G401.6 (cell line): Measurements from ENCODE around the gene MFF.
"Not testable (repeated sequence)": the region's sequence is repeated elsewhere in the genome, so short reads cannot be mapped to it uniquely, and the experiment has no call there.

Experiments used
- FAIRE-seq: peaks from 2 replicates; lab custom pipeline; 2012; peaks lifted over from hg19 to GRCh38; lab: Jason Lieb, UNC

Gene MFF

DNA sequence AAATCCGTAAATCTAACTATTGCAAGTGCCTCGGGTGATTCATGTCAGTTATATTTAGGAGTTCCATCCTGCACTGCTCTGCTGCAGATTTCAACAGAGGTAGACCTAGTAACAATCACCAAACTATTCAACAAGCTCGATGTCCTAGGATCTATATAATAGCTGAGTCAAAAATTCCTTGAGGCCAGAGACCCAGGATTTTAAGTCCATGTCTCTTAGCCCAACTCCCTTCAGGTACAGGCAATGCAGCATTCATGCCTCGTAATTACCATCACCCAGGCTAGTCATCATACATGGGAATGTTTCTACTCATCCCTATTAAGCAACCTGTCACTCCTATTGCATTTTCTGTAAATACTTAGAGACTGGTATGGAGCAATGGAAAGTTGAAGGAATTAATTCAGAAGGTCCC, 53.3 kb downstream of the MFF start:
- FAIRE-seq: no peak

DNA sequence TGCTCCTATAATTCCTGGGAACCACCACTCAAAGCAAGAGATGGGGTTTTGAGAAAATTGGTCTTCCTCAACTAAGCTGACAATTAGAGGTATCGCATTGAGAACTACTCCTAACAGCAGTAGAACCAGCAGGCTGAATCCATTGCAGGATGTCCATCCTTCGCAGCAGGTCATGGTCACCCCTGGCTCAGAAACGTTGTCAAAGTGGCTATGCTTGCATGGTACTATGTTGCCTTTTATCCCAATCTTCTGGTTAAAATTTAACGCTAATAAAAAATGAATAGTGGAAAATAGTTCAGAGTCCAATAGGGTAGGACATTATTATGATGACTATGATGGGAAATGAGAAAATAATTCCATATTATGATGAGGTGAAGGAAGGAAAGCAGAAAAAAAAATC, 54.0 kb downstream of the MFF start, which contains the start of gene TM4SF20:
TSS of gene TM4SF20 (minus strand) at position 212 of the 400 bp plus-strand sequence. CDS start at position 174, 38 bp downstream.
- FAIRE-seq: no peak

GRCh38 chr2:227382241-227382835, 57.3 kb downstream of the MFF start:
- not testable (repeated sequence) for FAIRE-seq

DNA sequence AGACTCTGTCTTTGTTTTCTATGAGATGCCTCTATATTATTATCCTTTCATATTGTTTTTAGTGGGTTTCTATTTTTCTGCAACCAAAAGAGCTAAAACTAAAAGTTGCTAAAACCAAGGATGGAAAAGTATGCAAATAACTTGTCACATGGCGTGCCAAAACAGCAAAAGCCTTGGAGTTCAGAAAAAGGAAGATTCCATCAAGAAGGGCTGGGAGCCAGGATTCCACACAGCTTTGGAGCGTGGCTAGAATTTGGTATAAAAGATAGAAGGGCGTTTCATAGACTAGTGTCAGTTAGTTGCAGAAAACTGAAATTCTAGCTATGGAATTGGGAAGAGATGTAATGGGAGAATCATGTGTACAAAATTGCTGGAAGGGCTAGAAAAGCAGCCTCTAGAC, 58.6 kb downstream of the MFF start:
- no peak for FAIRE-seq

DNA sequence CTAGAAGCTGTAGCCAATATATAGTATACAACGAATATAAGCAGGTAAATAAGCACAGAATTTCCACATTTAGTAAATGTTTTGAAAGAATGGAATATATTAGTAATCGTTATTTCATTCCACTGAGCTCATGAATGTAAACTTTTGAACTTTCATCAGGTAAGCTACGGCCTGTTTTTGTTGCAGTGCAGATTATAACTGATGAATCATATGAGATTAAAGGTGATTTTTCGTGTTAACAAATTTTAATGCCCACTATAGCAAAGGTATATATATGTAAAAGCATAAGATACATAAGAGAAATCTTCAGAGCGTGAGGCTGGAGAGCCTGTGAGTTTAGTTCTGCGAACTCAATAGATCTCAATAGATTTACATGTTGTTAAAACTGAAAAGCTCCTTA, 61.6 kb downstream of the MFF start:
- FAIRE-seq: no peak

- FAIRE-seq: not testable (repeated sequence)
Observed at GRCh38 chr2:227387583-227387982, 62.5 kb downstream of the MFF start, which contains the start of gene SCYGR1. SCYGR1 (minus strand) TSS chr2:227387949; CDS start chr2:227387949, 0 bp downstream.

DNA sequence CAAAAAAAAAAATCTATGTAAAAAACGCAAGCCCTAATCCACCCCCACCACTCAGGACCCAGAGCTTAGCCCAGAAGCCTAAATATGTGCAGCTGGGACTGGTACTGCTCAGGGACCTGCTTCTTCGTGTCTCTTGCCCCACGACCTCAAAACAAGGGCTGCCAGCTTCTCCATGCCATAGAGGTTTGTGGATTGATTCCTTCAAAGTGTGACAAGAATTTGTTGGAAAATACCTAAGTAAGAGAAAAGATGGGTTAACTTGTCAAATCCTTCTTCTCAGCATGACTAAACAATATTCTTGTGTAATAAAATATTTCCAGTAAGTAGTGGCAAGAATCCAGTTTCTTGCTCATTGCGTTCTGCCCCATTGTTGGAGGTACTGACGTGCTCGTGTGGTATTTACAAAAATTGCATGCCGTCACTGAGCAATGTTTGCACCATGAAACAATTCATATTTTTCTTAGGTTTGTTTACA, 63.5 kb downstream of the MFF start:
- no peak for FAIRE-seq

GRCh38 chr2:227389231-227389630, 64.2 kb downstream of the MFF start:
- FAIRE-seq: no peak

GRCh38 chr2:227389661-227390060, 64.6 kb downstream of the MFF start:
- peak; percentile 75 for FAIRE-seq

DNA sequence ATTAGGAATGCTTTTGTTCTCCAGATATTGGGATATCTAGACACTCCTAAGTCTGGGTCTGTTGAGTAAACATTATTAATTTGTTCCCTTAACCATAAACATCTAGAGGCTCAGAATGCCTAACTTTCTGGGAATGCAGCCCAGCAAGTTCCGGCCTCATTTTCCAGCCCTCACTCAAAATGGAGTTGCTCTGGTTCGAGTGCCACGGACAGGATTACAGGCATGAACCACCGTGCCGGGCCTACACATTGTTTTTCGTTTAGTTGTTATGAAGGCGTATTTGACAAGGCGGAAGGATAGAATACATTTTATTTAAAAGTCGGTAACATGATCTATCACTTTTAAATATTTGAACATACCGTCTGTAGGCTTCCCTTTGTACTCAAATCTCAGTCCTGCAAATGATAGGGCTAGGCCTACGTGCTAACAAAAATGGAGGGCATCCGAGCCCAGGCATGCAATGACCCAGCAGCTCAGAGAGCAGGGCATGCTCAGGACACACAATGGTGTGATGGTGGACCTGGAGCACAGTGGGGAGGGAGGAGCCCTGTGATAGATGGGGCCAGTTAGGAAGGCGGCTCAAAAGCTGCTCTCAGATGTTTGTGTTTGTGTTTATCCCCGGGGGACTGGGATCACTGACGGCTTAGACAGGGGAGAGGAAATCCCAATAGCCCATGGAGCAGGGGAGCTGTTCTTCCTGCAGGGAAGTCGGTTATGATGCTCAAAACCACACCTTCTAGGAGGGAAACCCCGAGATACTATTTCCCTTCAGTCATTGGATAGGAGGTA, 65.6 kb downstream of the MFF start:
- FAIRE-seq: no peak

DNA sequence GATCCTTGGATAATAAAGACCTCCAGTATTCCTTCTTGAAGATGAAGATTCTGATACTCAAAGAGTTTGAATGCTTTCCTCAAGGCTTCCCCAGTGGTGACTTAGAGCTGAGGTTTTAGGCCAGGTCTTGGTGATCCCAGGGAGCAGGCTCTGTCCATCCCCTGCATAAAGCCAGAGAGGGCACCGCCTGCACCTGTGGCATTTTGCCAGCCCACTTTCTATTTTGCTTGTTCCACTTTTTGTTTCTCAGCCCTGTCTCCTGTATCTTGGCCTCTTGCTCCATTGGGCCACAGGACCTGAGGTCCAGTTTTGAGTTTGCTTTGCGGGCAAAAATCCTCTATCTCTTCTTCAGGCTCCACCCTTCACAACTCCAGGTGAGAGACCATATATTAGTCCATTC, 69.3 kb downstream of the MFF start:
- no peak for FAIRE-seq

GRCh38 chr2:227395556-227395955, 70.5 kb downstream of the MFF start:
- FAIRE-seq: no peak

GRCh38 chr2:227397562-227397961, 72.5 kb downstream of the MFF start:
- no peak for FAIRE-seq

- no peak for FAIRE-seq
Observed at GRCh38 chr2:227398684-227399670, 73.9 kb downstream of the MFF start.

DNA sequence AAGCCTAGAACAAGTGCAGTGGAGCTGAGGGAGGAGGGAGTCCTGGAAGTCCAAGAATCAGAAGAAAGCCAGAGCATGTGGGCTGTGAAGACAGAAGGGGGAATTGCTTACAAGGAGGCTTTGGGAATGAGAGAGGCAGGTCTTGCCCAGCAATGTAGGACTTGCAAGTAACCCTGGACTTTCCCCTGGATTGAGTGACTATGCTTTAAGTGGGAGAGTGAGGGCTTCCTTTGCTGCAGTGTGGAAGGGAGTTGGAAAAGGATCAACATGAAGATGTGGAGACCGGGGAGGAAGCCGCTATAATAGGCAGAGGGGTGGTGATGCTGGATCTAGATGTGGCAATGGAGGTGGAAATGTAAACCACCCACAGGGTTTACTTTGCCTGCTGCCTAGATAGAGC, 76.5 kb downstream of the MFF start:
- no peak for FAIRE-seq

DNA sequence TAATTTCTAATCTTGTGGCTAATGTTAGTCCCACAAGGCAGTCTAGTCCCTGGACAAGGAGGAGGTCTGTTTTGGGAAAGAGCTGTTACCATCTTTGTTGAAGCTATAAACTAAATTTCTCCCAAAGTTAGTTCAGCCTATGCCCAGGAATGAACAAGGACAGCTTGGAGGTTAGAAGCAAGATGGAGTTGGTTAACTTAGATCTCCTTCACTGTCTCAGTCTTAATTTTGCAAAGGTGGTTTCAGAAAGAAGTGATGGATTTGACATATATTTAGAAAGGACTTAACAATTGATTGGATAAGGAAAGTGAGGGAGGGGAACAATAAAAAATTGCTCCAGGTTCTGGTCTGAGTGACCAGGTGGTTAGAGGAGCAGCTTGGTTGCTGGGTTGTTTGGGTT, 77.3 kb downstream of the MFF start:
- no peak for FAIRE-seq

- no peak for FAIRE-seq
Observed at GRCh38 chr2:227402959-227403358, 77.9 kb downstream of the MFF start.

DNA sequence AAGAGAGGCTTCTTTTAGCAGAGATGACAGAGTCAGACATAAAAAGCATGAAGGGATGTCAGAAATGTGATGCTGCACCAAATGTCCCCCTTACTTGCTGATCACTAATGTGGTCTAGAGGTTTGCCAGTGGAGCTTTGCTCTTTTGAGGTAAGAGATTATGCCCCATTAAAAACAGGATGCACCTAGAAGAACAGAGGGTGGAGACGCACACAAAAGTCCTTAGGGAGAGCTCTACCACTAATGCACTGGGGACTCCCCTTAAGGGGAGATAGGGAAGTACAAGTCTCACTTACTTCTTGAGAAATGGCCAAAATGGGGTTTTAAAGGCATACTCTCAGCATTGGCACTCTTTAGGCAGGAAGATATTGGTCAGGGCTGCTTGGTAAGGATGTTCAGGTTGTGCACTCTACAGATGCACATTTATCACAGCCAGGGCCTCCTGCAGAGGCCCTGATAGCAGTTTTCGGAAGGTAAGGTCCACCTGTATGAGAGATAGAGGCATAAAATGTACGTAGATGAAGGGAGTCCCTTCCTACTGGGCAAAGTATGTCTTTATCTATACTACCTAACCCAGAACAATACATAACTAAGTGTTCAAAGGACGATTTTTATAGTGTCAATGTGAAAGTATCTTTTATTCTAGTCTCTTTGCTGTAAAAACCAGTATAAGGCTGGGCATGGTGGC, 79.7 kb downstream of the MFF start:
- no peak for FAIRE-seq

GRCh38 chr2:227406177-227407031, 81.4 kb downstream of the MFF start:
- FAIRE-seq: peak; percentile 95
